IMR-90 (cell line): Measurements from ENCODE around the gene LIMS1.

Source experiments
- CTCF ChIP-seq: conservative IDR thresholded peaks from 2 replicates; pipeline ENCODE4 v1.5.1; 2012; ENCODE audit warnings: mild to moderate bottlenecking, low read depth, low read length, improper control_type of control experiment
- ELK1 ChIP-seq: fragments of 150-350 bp; IDR thresholded peaks from 2 replicates; pipeline ENCODE4 v1.6.1; 2016; ENCODE audit warnings: low read depth, mild to moderate bottlenecking, low read length, moderate library complexity, borderline replicate concordance
- MAFK ChIP-seq: IDR thresholded peaks from 2 replicates; pipeline ENCODE4 v1.6.1; 2012; ENCODE audit warnings: low read depth, low read length, improper control_type of control experiment
- MXI1 ChIP-seq: IDR thresholded peaks from 2 replicates; pipeline ENCODE4 v1.6.1; 2012; ENCODE audit warnings: low read depth, mild to moderate bottlenecking, low read length, moderate library complexity, borderline replicate concordance
- POLR2A ChIP-seq: IDR thresholded peaks from 2 replicates; pipeline ENCODE4 v1.6.1; 2012; ENCODE audit warnings: mild to moderate bottlenecking, low read depth, low read length
- RAD21 ChIP-seq: IDR thresholded peaks from 2 replicates; pipeline ENCODE4 v1.6.1; 2012; ENCODE audit warnings: low read length, improper control_type of control experiment

DNA sequence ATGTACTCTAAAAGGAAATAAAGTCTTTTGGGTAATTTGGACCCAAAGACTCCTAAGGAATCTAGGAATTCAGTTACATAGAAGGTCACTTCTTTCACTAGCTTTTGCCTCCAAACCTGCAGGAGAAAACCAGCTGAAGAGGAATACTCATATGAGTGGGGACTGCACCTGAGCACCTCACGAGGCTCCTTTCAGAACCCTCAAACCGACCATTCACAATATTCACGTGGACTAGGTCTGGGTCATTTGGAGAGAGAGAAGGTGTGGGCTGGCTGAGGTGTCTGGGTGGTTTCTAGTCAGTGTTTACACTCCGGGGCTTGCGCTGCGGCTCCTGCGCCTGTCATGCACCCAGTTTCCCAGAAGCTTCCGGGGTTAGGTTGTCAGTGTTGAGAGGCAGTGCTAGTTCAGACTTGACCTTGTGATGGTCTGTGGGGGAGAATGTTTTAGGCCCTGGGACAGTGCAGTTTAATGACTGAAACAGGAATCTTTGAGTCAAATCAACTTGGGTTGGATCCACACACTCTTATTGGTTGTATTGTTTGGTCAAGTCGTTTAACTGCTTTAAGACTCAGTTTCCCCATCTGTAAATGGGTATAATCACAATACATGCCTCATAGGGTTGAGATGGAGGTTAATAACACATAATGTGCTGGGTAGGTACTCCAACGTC lies 78.4 kb downstream of the LIMS1 start:
- TF ChIP-seq ELK1 (no peak), CTCF (no peak), POLR2A (no peak), RAD21 (no peak), MAFK (no peak), MXI1 (no peak)
